GM10248 (cell line): Measurements from ENCODE around the gene PROSER3.

Source experiments
- CTCF ChIA-PET: fragments of 300-600 bp; sonication (Branson Sonifier 250); formaldehyde crosslinking; extraction: SDS; loops from one replicate; lab custom pipeline; 2021; ENCODE audit warnings: antibody characterized with exemption; lab: Yijun Ruan, JAX
- POLR2A ChIA-PET: fragments of 350-650 bp; sonication (Branson Sonifier 250); formaldehyde crosslinking; extraction: SDS; loops from one replicate; lab custom pipeline; 2020; ENCODE audit warnings: antibody characterized with exemption; lab: Yijun Ruan, JAX
- DNase-seq: peaks from one replicate; pipeline ENCODE4 v3.0.0; 2012; ENCODE audit errors: extremely low spot score
- CTCF ChIP-seq: IDR thresholded peaks from 2 replicates; pipeline ENCODE4 v1.5.1; 2012; ENCODE audit warnings: mild to moderate bottlenecking, low read depth; ENCODE audit errors: extremely low read depth, missing control alignments, control extremely low read depth

Gene PROSER3

GRCh38 chr19:35748106-35749020, 9.6 kb upstream of the PROSER3 start, which contains the start of gene LIN37:
LIN37 (plus strand) TSS chr19:35748576; CDS start chr19:35748725, 149 bp downstream.
- peak; percentile 93 for DNase-seq
- TF ChIP-seq CTCF, result no peak
- ChIA-PET POLR2A (interaction anchor here (0.6 to 1.3 kb wide), 15 partner anchors 8 to 1339 kb away, joined by 3 to 13 read pairs (median 3); partner anchors contain the start of genes COX6B1, HSPB6 and KMT2B), CTCF (interaction anchor here (0.7 to 2.6 kb wide), 14 partner anchors 11 to 380 kb away, joined by 3 to 6 read pairs (median 4); partner anchors contain the start of gene ARHGAP33)

GRCh38 chr19:35750167-35750566, 7.8 kb upstream of the PROSER3 start:
- no peak for DNase-seq
- POLR2A ChIA-PET, result interaction anchor here (0.7 kb wide), 1 partner anchor 13 kb away, joined by 5 read pairs; no protein-coding TSS in a partner anchor
- no peak for TF ChIP-seq CTCF
- CTCF ChIA-PET, result no interaction called here

- ChIA-PET POLR2A (no interaction called here), CTCF (interaction anchor here (0.8 to 1.8 kb wide), 3 partner anchors 11 to 179 kb away, joined by 3 to 4 read pairs (median 4); no protein-coding TSS in a partner anchor)
- no peak for DNase-seq
- no peak for TF ChIP-seq CTCF
These were observed 5.9 kb upstream of the PROSER3 start for GRCh38 chr19:35751839-35752745.

- DNase-seq, result no peak
- ChIA-PET POLR2A (interaction anchor here (0.6 kb wide), 1 partner anchor 39 kb away, joined by 3 read pairs; no protein-coding TSS in a partner anchor), CTCF (interaction anchor here (0.8 to 1.8 kb wide), 3 partner anchors 12 to 178 kb away, joined by 3 to 4 read pairs (median 4); no protein-coding TSS in a partner anchor)
- no peak for TF ChIP-seq CTCF
These were observed 5.1 kb upstream of the PROSER3 start for GRCh38 chr19:35752746-35753350.

- CTCF ChIA-PET, result interaction anchor here (1.6 kb wide), 1 partner anchor 13 kb away, joined by 3 read pairs; no protein-coding TSS in a partner anchor
- no peak for TF ChIP-seq CTCF
- DNase-seq, result no peak
- POLR2A ChIA-PET, result no interaction called here
These were observed 4.2 kb upstream of the PROSER3 start for GRCh38 chr19:35753634-35754369.
